ENCODE data around the gene MPZL2. TPM values are rescaled to one million over a fixed set of nuclear protein-coding genes. Genes with fewer than 3 reads are reported as not detected.
A peak's percentile ranks its signal among the peaks of the same experiment; 100 is the strongest.

Gene MPZL2
- total RNA-seq, 2 donors from 2014 or later, result 19.7 to 48.5 TPM

DNA sequence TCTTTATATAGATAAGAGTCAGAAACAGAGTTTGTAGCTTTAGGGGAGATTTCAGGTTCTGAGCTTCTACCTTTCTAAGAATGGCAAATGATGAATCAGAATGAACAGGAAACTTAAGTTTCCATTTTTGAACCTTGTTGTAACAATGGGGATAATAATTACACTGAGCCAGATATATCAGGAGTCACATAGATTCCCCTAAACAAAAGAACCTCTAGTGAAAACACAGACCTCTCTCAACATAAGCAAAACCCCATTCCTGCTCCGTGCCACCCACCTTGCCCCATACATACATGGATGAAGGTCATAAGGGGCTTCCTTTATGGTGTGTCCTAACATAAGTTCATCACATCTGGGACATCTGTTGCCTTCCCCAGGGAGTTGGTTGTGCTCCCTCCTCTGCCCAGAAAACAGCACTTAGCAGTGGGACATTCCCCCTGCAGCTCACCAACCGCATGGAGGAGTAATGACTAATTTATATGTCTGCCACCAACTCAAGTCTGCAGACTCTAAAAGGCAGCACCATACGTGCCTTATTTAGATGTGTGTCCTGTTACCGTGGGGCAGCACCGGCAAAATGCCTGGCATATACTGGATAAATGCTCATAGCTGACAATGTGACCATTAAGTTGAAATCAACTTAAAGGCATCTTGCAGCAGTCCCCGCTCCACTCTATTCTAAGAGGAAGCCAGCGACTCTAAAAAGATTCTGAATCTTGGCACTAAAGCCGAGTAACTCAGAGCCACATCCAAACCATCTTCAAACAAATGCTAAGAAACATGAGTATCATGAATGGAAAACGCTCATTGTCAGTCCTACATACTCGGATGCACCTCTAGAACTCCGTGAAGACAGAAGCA is 47.2 kb downstream of the MPZL2 start:
- 78 to 81% methylated on average over 10 to 11 of the region's 11 CpGs for WGBS, 2 donors
- no peaks in the 10 kb centered on the region for H3K4me1 ChIP-seq
- intact Hi-C loops (cut with DNase I), result no loop called here

DNA sequence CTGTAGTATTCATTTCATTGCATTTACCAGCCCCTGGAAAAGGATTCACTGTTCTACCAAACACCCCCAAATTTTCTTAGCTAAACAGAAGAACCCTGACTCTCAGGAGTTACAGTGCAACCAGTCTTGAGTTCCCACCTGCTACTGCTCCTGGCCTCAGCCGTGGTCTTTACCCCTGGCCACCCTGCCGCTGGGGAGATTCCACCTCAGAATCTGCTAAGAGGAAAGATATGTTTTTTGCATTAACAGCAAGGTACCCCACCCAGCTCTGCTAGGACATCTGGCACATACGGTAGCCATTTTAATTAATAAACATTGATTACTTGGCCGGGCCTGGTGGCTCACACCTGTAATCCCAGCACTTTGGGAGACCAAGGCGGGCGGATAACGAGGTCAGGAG is 48.3 kb downstream of the MPZL2 start:
- no peak for DNase-seq
- Histone ChIP-seq H3K4me1 (no peaks in the 10 kb centered on the region), H3K9me3 (no peaks in the 10 kb centered on the region), H3K4me3 (no peak overlapping the region), H3K27ac (no peak overlapping the region), H3K36me3 (replicated peaks in 1 of 2; ENCODE audit: insufficient read depth in 1 of 2, low read depth in 2 of 2) (no peaks in the 10 kb centered on the region), H3K27me3 (no peaks in the 10 kb centered on the region)
- no peak for TF ChIP-seq POLR2A (IDR thresholded peaks at IDR 0.05)
- TF ChIP-seq, protein P1, sequence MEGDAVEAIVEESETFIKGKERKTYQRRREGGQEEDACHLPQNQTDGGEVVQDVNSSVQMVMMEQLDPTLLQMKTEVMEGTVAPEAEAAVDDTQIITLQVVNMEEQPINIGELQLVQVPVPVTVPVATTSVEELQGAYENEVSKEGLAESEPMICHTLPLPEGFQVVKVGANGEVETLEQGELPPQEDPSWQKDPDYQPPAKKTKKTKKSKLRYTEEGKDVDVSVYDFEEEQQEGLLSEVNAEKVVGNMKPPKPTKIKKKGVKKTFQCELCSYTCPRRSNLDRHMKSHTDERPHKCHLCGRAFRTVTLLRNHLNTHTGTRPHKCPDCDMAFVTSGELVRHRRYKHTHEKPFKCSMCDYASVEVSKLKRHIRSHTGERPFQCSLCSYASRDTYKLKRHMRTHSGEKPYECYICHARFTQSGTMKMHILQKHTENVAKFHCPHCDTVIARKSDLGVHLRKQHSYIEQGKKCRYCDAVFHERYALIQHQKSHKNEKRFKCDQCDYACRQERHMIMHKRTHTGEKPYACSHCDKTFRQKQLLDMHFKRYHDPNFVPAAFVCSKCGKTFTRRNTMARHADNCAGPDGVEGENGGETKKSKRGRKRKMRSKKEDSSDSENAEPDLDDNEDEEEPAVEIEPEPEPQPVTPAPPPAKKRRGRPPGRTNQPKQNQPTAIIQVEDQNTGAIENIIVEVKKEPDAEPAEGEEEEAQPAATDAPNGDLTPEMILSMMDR (IDR thresholded peaks at IDR 0.05), result no peak
- 88 to 89% methylated on average over 7 of the region's 7 CpGs for WGBS, 2 donors
- intact Hi-C loops (cut with DNase I), result no loop called here
- ATAC-seq, result no peak

More for the DNA sequence above, 47.2 kb downstream of the MPZL2 start:
- H3K4me3 ChIP-seq, result no peak overlapping the region
- H3K9me3 ChIP-seq, result no peaks in the 10 kb centered on the region
- no peaks in the 10 kb centered on the region for H3K27me3 ChIP-seq
- DNase-seq, result no peak
- TF ChIP-seq, protein P1 (IDR thresholded peaks at IDR 0.05), result no peak
- TF ChIP-seq POLR2A (IDR thresholded peaks at IDR 0.05), result no peak
- no peak overlapping the region for H3K27ac ChIP-seq
- H3K36me3 ChIP-seq (replicated peaks in 1 of 2; ENCODE audit: insufficient read depth in 1 of 2, low read depth in 2 of 2), result no peaks in the 10 kb centered on the region
- no peak for ATAC-seq

DNA sequence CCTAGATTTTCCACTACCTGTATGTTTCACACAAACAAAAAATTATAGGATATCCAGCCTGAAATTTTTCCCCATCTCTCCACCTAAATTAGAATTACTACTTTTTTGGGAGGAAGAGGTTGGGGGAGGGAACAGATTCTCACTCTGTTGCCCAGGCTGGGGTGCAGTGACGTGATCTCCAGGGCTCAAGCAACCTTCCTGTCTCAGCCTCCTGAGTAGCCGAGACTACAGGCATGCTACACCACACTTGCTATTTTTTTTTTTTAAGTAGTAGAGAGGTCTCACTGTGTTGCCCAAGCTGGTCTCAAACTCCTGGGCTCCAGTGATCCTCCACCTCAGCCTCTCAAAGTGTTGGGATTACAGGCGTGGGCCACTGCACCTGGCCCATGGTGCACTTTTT is 48.8 kb downstream of the MPZL2 start:
- no peaks in the 10 kb centered on the region for H3K9me3 ChIP-seq
- H3K4me3 ChIP-seq, result no peak overlapping the region
- intact Hi-C loops (cut with DNase I), result no loop called here
- no peaks in the 10 kb centered on the region for H3K4me1 ChIP-seq
- ATAC-seq (no peak), DNase-seq (no peak)
- no peaks in the 10 kb centered on the region for H3K27me3 ChIP-seq
- H3K27ac ChIP-seq, result no peak overlapping the region
- TF ChIP-seq, protein P1 (IDR thresholded peaks at IDR 0.05), result no peak
- TF ChIP-seq POLR2A (IDR thresholded peaks at IDR 0.05), result no peak
- 67 to 72% methylated on average over 3 of the region's 3 CpGs for WGBS, 2 donors
- H3K36me3 ChIP-seq (replicated peaks in 1 of 2; ENCODE audit: insufficient read depth in 1 of 2, low read depth in 2 of 2), result no peaks in the 10 kb centered on the region

DNA sequence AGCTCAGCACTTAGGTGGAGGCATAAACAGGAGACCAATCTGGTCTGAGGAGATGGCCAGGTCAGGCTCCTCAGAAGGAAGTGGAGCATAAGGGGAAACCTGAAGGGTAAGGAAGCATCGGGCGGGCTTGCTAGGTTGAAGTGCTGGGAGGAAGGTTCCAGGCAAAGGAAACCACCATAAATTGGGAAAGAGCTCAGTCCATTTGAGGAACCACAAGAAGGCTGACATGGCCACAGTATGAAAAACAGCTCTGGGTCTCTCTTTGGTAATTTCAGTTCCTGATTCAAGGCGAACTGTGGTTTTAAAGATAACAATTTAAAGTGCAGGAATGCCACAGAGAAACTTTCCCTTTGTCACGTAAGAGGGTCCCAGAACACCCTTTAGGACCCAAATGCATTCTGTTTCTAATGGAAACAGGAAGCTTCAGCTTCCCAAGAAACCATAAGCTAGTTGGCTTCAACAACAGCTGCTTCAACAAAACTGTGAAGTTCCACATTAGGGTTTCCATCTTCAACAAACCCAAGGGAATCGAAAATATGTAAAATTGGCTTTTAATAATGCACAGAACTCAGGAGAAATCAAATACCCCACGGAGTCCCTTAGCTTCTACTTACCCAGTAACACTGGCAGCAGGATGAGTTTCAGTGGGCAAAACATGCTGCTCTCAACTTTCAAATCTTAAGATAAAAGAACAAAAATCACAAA is 49.7 kb downstream of the MPZL2 start:
- DNase-seq, result peak in 1 of 4 donors; percentile 53
- TF ChIP-seq POLR2A (IDR thresholded peaks at IDR 0.05), result no peak
- TF ChIP-seq, protein P1 (IDR thresholded peaks at IDR 0.05), result no peak
- no peak for ATAC-seq
- Histone ChIP-seq H3K9me3 (no peaks in the 10 kb centered on the region), H3K27me3 (no peaks in the 10 kb centered on the region), H3K4me3 (no peak overlapping the region), H3K4me1 (no peaks in the 10 kb centered on the region), H3K36me3 (replicated peaks in 1 of 2; ENCODE audit: insufficient read depth in 1 of 2, low read depth in 2 of 2) (no peaks in the 10 kb centered on the region), H3K27ac (no peak overlapping the region)
- intact Hi-C loops (cut with DNase I), result no loop called here
- 69% methylated on average over 6 of the region's 6 CpGs for WGBS, 2 donors
